ENCODE measurements around the gene PHETA1. TPM values are rescaled to one million over a fixed set of nuclear protein-coding genes. Genes with fewer than 3 reads are reported as not detected.
"Not testable (repeated sequence)": the region's sequence is repeated elsewhere in the genome, so short reads cannot be mapped to it uniquely, and the experiment has no call there.

Gene PHETA1
- total and polyA plus RNA-seq, 2 of the 13 experiments (the other 11 are each of a cell fraction or from before 2014, with no cell fraction given): 11.3 to 20.8 TPM

- 62% methylated on average over 8 of the region's 20 CpGs for WGBS (ENCODE audit: low lambda C conversion rate)
- H2AFZ ChIP-seq (ENCODE audit: low read length): no peak overlapping the region
- no peaks in the 10 kb centered on the region for H3K36me3 ChIP-seq (replicated peaks in 1 of 2; ENCODE audit: control insufficient read depth in 1 of 2, insufficient read depth in 2 of 2, low read length in 2 of 2)
- no peaks in the 10 kb centered on the region for H3K9me3 ChIP-seq (ENCODE audit: low read length)
- no peak overlapping the region for H3K27ac ChIP-seq (ENCODE audit: extremely low read length, insufficient read depth, low read length)
- H3K4me1 ChIP-seq (ENCODE audit: insufficient read depth, low read length): no peaks in the 10 kb centered on the region
- peaks cover 3 to 12% of the 10 kb centered on the region in 2 experiments; a peak in 3 of 5 replicates for H3K27me3 ChIP-seq (ENCODE audit: control insufficient read depth in 1 of 2, insufficient read depth in 2 of 2, low read length in 2 of 2)
- FAIRE-seq: no peak
- no peak overlapping the region for H3K4me2 ChIP-seq (ENCODE audit: low read depth, low read length)
- no peak overlapping the region for H3K9ac ChIP-seq (ENCODE audit: insufficient read depth, low read depth, low read length)
- no TSS peak for BruUV-seq (replicated peaks)
- CTCF ChIA-PET (ENCODE audit: low intra/inter-chr PET ratio, low total read pairs): no interaction called here
- H4K20me1 ChIP-seq (ENCODE audit: insufficient read depth, low read length): no peaks in the 10 kb centered on the region
- intact Hi-C loops (cut with micrococcal nuclease; ENCODE audit: unreplicated experiment): no loop called here
- DNase-seq (ENCODE audit: low spot score): no peak
- no peak overlapping the region for H3K4me3 ChIP-seq (replicated peaks in 1 of 3; ENCODE audit: insufficient read depth in 1 of 3, low read depth in 2 of 3, low read length in 3 of 3)
- ATAC-seq: no peak; the same call in 2 of the 3 replicates
- POLR2A ChIA-PET: no interaction called here
- H3K79me2 ChIP-seq (ENCODE audit: insufficient read depth, low read length): no peaks in the 10 kb centered on the region
- TF ChIP-seq SIN3B (IDR thresholded peaks at IDR 0.05; ENCODE audit: low read length) (no peak), ZNF367 (CRISPR knock-in tag; IDR thresholded peaks at IDR 0.05; ENCODE audit: borderline replicate concordance) (no peak)
- in situ Hi-C loops (cut with HindIII; ENCODE audit: extremely low pct_ligation_motif_present, low pct_unique_long_range_greater_than_20kb): no loop called here
Measured at GRCh38 chr12:111341426-111342065, 27.3 kb downstream of the PHETA1 start.

DNA sequence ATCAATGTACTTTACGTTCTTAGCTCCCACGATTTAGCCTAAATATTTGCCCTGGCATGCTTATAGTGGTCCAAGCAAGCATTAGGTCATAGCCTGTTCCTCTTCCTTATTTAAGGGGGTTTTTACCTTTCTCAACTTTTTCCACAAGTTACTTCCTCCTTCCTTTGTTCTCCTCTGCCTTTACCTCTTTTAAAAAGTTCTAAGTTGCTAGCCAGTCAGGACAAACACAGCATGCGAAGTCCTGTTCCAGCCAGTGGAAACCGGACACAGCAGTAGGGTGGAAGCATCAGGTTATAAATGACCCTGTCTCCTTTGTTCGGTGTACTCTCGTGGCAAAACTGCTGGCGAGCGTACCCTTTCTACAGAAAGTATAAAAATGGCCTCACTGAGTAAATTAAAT, 28.2 kb downstream of the PHETA1 start:
- H3K79me2 ChIP-seq (ENCODE audit: insufficient read depth, low read length); H3K9ac ChIP-seq (ENCODE audit: insufficient read depth, low read depth, low read length); FAIRE-seq; DNase-seq (ENCODE audit: low spot score); H2AFZ ChIP-seq (ENCODE audit: low read length); H4K20me1 ChIP-seq (ENCODE audit: insufficient read depth, low read length); H3K4me3 ChIP-seq (replicated peaks in 1 of 3; ENCODE audit: insufficient read depth in 1 of 3, low read depth in 2 of 3, low read length in 3 of 3); BruUV-seq (replicated peaks); ATAC-seq; H3K9me3 ChIP-seq (ENCODE audit: low read length); in situ Hi-C loops (cut with HindIII; ENCODE audit: extremely low pct_ligation_motif_present, low pct_unique_long_range_greater_than_20kb); POLR2A ChIA-PET; H3K4me1 ChIP-seq (ENCODE audit: insufficient read depth, low read length); intact Hi-C loops (cut with micrococcal nuclease; ENCODE audit: unreplicated experiment); CTCF ChIA-PET (ENCODE audit: low intra/inter-chr PET ratio, low total read pairs); H3K4me2 ChIP-seq (ENCODE audit: low read depth, low read length); H3K36me3 ChIP-seq (replicated peaks in 1 of 2; ENCODE audit: control insufficient read depth in 1 of 2, insufficient read depth in 2 of 2, low read length in 2 of 2); H3K27ac ChIP-seq (ENCODE audit: extremely low read length, insufficient read depth, low read length): not testable (repeated sequence)
- peaks cover 3 to 12% of the 10 kb centered on the region in 2 experiments; a peak in 3 of 5 replicates for H3K27me3 ChIP-seq (ENCODE audit: control insufficient read depth in 1 of 2, insufficient read depth in 2 of 2, low read length in 2 of 2)
- 66% methylated on average over 8 of the region's 8 CpGs for WGBS (ENCODE audit: low lambda C conversion rate)
